HUES48 (cell line): ENCODE results near the gene MYO5B.
A peak's percentile ranks its signal among the peaks of the same experiment; 100 is the strongest.

Source experiments
- H3K27ac ChIP-seq: one replicate; pipeline ENCODE4 v1.7.0; 2013; ENCODE audit warnings: low read depth, low read length, inconsistent platforms
- H3K27me3 ChIP-seq: 2 replicates; pipeline ENCODE4 v1.6.1; 2013; ENCODE audit warnings: mild to moderate bottlenecking, low read length; ENCODE audit not compliant: control insufficient read depth, insufficient read depth
- H3K36me3 ChIP-seq: 2 replicates; pipeline ENCODE4 v1.6.1; 2013; ENCODE audit warnings: low read length; ENCODE audit not compliant: control insufficient read depth, insufficient read depth
- H3K4me1 ChIP-seq: 2 replicates; pipeline ENCODE4 v1.6.1; 2013; ENCODE audit warnings: mild to moderate bottlenecking, low read length; ENCODE audit not compliant: control insufficient read depth, insufficient read depth
- H3K4me3 ChIP-seq: 2 replicates; pipeline ENCODE4 v1.5.1; 2013; ENCODE audit warnings: mild to moderate bottlenecking, low read depth, low read length
- H3K9ac ChIP-seq: 2 replicates; pipeline ENCODE4 v1.6.1; 2013; ENCODE audit warnings: mild to moderate bottlenecking, low read depth, low read length, moderate library complexity
- H3K9me3 ChIP-seq: 2 replicates; pipeline ENCODE4 v1.6.1; 2013; ENCODE audit warnings: low read length; ENCODE audit not compliant: control insufficient read depth, insufficient read depth

The MYO5B gene

GRCh38 chr18:49835405-49835804 is 359.5 kb downstream of the MYO5B start:
- Histone ChIP-seq H3K4me3 (no peak overlapping the region), H3K36me3 (no peaks in the 10 kb centered on the region), H3K27ac (peak overlapping the region; percentile 55), H3K9me3 (no peaks in the 10 kb centered on the region), H3K9ac (no peak overlapping the region), H3K27me3 (no peaks in the 10 kb centered on the region), H3K4me1 (no peaks in the 10 kb centered on the region)

- Histone ChIP-seq H3K27ac (no peak overlapping the region), H3K27me3 (no peaks in the 10 kb centered on the region), H3K9me3 (no peaks in the 10 kb centered on the region), H3K36me3 (no peaks in the 10 kb centered on the region), H3K4me1 (no peaks in the 10 kb centered on the region), H3K4me3 (no peak overlapping the region), H3K9ac (no peak overlapping the region)
These were observed 360.7 kb downstream of the MYO5B start for GRCh38 chr18:49834258-49834657.

- Histone ChIP-seq H3K9ac (no peak overlapping the region), H3K27ac (no peak overlapping the region), H3K36me3 (no peaks in the 10 kb centered on the region), H3K4me3 (no peak overlapping the region), H3K4me1 (no peaks in the 10 kb centered on the region), H3K27me3 (no peaks in the 10 kb centered on the region), H3K9me3 (no peaks in the 10 kb centered on the region)
These were observed 361.1 kb downstream of the MYO5B start for GRCh38 chr18:49833814-49834213.

- H3K9ac ChIP-seq = no peak overlapping the region
- no peak overlapping the region for H3K4me3 ChIP-seq
- peaks cover 6% of the 10 kb centered on the region for H3K9me3 ChIP-seq
- no peaks in the 10 kb centered on the region for H3K4me1 ChIP-seq
- no peaks in the 10 kb centered on the region for H3K36me3 ChIP-seq
- H3K27ac ChIP-seq = no peak overlapping the region
- no peaks in the 10 kb centered on the region for H3K27me3 ChIP-seq
These were observed 362.7 kb downstream of the MYO5B start for GRCh38 chr18:49832221-49832647.

- Histone ChIP-seq H3K27ac (no peak overlapping the region), H3K9me3 (peaks cover 6% of the 10 kb centered on the region), H3K9ac (no peak overlapping the region), H3K27me3 (no peaks in the 10 kb centered on the region), H3K4me3 (no peak overlapping the region), H3K4me1 (no peaks in the 10 kb centered on the region), H3K36me3 (no peaks in the 10 kb centered on the region)
These were observed 367.0 kb downstream of the MYO5B start for GRCh38 chr18:49827996-49828395.

GRCh38 chr18:49819823-49820671 is 374.9 kb downstream of the MYO5B start:
- Histone ChIP-seq H3K4me3 (no peak overlapping the region), H3K27me3 (no peaks in the 10 kb centered on the region), H3K9me3 (no peaks in the 10 kb centered on the region), H3K4me1 (no peaks in the 10 kb centered on the region), H3K9ac (no peak overlapping the region), H3K27ac (no peak overlapping the region), H3K36me3 (no peaks in the 10 kb centered on the region)

GRCh38 chr18:49819071-49819662 is 375.8 kb downstream of the MYO5B start:
- H3K4me3 ChIP-seq = no peak overlapping the region
- H3K9me3 ChIP-seq = no peaks in the 10 kb centered on the region
- no peak overlapping the region for H3K9ac ChIP-seq
- H3K4me1 ChIP-seq = peaks cover 3% of the 10 kb centered on the region; the same call in 1 of the 2 replicates
- H3K36me3 ChIP-seq = no peaks in the 10 kb centered on the region
- no peak overlapping the region for H3K27ac ChIP-seq
- H3K27me3 ChIP-seq = no peaks in the 10 kb centered on the region

- H3K4me3 ChIP-seq = no peak overlapping the region
- no peak overlapping the region for H3K27ac ChIP-seq
- no peaks in the 10 kb centered on the region for H3K36me3 ChIP-seq
- peaks cover 3% of the 10 kb centered on the region; the same call in 1 of the 2 replicates for H3K4me1 ChIP-seq
- H3K9me3 ChIP-seq = no peaks in the 10 kb centered on the region
- H3K27me3 ChIP-seq = no peaks in the 10 kb centered on the region
- no peak overlapping the region for H3K9ac ChIP-seq
These were observed 377.0 kb downstream of the MYO5B start for GRCh38 chr18:49817947-49818346.

- Histone ChIP-seq H3K36me3 (no peaks in the 10 kb centered on the region), H3K9me3 (no peaks in the 10 kb centered on the region), H3K4me3 (no peak overlapping the region), H3K27ac (no peak overlapping the region), H3K9ac (no peak overlapping the region), H3K4me1 (peaks cover 19% of the 10 kb centered on the region), H3K27me3 (no peaks in the 10 kb centered on the region)
These were observed 379.0 kb downstream of the MYO5B start for GRCh38 chr18:49815927-49816326.

GRCh38 chr18:49814147-49814499 is 380.8 kb downstream of the MYO5B start:
- Histone ChIP-seq H3K9me3 (peaks cover 10% of the 10 kb centered on the region), H3K27ac (peak overlapping the region; percentile 98)

More at GRCh38 chr18:49814147-49814499, 380.8 kb downstream of the MYO5B start:
- Histone ChIP-seq H3K36me3 (no peaks in the 10 kb centered on the region; the same call in 1 of the 2 replicates), H3K9ac (peak overlapping the region; percentile 76), H3K27me3 (no peaks in the 10 kb centered on the region), H3K4me3 (peak overlapping the region; percentile 84), H3K4me1 (peaks cover 20% of the 10 kb centered on the region)
